GM19351 (cell line): ENCODE results near the gene KATNB1.
"Not testable (repeated sequence)": the region's sequence is repeated elsewhere in the genome, so short reads cannot be mapped to it uniquely, and the experiment has no call there.

Experiments used
- ATAC-seq: cut with Tn5 transposase; IDR thresholded peaks from one replicate; pipeline ENCODE4 v1.9.1; 2021; ENCODE audit warnings: mild to moderate bottlenecking, moderate library complexity; ENCODE audit not compliant: unreplicated experiment

KATNB1 gene

DNA sequence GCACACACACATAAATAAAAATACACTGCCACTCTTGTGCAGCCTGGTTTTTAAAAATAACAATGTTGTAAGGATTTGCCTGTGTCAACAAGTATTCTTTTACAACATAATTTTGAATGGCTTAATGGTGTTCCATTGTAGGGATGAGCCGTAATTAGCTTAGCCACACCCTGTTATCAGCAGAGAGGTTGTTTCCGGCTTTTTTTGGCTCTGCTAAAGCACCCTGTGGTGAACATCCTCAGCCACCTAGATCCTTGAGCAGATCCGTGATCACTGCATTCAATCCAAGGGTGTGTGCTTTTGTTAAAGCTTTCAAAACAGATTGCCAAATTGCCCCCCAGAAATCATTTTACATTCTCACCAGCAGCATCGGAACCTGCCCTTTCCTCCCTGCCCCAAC lies 7.0 kb downstream of the KATNB1 start:
- no peak for ATAC-seq

DNA sequence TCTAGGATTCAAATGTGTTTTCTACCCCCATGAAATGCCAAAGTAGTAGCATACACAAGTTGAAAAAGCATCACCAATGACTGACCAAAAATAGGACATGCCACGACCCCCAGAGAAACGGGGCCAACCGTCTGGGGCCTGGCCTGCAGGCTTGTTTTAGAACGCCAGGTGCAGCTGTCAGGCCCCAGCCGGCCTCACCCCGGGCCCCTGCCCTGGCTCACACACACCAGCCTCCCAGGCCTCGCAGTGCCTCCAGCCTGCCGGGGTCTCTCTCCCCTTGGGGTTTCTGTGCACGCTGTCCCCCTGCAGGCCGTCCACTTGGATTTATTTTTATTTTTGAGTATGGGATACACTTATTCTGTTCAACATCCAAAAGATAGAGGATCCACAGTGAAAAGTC lies 7.9 kb downstream of the KATNB1 start:
- ATAC-seq = no peak

DNA sequence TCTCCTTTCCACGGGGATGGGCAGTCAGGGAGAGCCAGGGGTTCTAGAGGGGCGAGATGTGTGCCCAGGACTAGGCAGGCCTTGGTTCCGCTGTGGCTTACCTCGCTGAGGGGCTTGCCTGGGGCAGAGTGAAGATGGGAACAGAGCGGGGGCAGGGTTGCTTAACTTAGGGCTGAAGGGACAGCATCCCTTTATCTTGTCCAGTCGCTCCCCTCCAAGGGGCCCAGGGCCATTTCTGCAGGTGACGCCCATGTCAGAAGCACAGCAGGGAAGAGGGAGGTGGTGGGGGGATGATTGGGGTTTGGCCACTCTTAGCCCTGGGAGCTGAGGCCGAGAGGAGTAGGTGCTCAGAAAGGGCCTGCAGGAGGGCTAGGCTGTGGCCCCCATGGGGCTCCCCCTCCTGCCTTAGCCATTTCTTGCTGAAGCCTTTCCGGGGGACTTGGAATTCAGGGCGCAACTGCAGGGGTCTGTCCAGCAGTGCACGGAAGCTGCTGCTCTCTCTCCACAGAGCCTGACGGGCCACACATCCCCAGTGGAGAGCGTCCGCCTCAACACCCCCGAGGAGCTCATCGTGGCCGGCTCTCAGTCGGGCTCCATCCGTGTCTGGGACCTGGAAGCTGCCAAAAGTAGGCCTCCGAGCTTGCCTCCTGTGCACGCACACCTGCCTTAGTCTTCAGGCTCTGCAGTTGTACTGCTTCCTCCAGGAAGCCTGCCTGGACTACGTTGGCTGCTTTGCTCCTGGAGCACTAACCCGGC lies 8.5 kb downstream of the KATNB1 start:
- no peak for ATAC-seq

DNA sequence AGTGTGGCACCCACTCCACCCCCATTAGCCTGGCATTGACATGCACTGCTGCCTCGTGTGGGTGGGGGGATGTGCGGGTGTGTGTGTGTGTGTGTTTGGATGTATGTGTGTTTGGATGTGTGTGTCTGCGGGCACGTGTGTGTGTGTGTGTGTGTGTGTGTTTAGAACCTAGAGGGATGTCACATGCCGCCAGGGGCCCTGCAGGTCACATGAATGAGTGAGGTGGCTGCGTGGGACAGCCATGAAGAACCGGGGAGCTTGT lies 9.0 kb downstream of the KATNB1 start:
- no peak for ATAC-seq

DNA sequence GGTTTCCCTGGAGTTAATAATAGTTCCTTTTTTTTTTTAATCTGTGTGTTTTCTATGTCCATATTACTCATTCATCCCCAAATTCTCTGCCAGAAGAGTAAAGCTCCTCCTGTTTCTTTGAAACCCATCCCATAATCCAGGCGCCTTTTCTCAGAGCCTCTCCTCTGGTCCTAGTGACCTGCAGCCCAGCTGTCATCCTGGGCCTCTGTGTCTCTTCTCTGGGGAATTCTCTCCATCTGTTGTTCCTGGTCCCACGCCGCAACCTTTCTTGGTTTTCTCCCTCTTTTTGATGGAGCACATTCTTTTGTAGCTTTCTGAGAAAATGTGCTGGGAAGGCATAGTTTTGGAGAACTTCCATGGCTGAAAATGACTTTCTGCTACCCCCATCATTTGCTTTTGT lies 10.2 kb downstream of the KATNB1 start:
- no peak for ATAC-seq

DNA sequence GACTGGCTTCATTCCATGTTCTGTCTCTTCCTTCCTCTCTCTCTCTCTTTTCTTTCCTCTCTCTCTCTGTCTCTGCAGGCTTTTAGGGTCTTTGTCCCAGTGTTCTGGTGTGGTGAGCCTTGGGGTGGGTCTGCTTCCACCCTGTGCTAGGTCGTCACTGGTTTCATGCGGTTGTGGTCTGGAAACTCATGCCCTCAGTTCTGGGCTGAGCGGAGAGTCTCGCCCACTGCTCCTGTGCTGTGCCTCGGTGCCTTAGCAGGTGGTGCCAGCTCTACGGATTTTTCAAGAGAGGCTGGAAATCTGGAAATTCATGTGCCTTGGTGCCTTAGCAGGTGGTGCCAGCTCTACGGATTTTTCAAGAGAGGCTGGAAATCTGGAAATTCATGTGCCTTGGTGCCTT lies 10.7 kb downstream of the KATNB1 start:
- not testable (repeated sequence) for ATAC-seq

DNA sequence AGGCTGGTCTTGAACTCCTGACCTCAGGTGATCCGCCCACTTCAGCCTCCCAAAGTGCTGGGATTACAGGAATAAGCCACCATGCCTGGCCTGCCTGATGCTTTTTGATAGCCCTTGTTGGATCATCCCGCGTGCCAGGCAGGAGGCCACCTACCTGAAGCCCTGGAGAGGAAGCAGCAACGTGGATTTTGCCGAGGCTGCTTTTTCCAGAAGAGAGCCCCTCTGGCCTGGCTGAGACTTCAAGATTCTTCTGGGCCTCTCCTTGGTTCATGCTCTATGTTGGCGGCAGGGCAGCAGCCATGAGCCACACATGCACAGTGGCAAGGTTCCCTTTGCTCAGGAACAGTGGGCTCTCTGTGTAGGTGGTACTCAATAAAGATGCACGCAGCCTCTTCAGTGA lies 11.5 kb downstream of the KATNB1 start:
- ATAC-seq = no peak

DNA sequence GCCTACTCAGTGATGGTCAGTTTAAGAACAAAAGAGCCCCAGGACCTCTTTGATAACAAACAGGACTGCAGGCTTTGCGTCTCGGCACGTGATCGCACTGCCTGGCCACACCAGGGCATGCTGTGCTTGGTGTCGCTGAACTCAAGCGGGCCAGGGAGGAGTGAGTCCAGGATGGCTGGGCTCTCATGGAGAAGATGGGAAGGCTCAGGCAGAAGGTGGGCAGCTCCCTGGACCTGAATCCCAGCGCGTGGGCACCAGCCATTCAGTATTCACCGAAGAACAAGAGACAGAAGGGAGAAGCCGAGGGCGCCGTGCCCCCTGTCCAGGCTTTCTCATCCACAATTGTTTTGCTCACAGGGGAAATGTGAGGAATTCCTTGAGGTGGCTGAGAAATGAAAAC lies 11.9 kb downstream of the KATNB1 start:
- no peak for ATAC-seq

DNA sequence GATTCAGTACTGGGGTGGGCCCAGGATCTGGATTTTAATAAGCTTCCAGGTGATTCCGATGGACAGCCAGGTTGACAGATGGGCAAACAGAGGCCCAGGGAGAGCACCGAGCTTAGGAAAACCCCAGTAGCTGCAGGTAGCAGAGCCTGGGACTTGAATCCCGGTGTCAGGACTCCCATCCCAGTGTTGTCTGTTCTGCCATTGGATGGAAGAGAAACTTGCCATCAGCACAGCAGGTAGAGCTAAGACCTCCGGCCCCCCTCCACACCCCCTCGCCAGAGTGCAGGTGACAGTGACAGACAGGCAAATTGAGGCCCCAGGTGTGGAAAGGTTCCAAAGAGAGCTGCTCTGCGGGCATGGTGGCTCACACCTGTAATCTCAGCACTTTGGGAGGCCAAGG lies 12.4 kb downstream of the KATNB1 start:
- no peak for ATAC-seq

DNA sequence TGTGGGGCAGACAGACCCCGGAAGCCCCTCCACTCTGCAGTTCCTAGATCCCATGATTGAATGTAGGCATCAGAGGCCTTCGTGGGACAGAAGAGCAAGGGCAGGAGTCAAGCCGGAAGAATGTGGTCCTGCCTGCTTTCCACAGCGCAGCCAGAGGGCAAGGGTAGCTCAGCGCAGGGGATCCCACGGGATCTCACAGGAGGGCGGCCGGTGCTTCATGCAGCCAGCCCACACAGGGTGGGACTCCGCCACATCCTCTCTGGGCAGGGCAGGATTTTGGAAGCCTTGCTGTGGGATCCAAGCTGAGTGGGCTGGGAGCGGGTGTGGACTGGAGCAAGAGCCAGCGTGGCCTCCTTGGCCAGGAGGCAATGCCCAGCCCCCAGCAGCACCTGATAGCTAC lies 13.0 kb downstream of the KATNB1 start:
- ATAC-seq = no peak

DNA sequence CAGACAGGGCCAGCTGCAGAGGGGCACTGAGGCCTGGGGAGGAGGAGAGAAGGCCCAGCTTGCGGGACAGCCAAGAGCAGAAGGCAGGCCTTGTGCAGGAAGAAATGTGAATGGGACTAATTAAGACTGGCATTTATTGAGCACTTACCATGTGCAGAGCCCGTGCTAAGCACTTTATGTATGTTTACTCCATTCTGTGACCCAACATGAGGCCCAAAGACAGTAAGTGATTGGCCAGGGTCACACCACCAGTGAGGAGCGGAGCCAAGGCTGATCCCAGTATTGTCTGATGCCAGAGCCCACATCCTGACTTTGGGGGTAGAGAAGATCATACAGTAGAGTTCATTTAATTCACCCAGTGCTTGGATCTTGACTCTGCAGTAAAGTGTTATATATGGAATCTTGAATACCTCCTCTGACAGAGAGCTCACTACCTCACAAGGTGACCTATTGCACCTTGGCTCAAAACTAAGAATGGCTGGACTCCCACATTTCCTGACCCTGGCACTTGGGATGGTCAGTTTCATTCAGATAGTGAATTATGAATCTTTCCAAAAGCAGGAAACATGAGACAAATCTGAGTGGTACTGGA lies 13.6 kb downstream of the KATNB1 start:
- ATAC-seq = no peak

DNA sequence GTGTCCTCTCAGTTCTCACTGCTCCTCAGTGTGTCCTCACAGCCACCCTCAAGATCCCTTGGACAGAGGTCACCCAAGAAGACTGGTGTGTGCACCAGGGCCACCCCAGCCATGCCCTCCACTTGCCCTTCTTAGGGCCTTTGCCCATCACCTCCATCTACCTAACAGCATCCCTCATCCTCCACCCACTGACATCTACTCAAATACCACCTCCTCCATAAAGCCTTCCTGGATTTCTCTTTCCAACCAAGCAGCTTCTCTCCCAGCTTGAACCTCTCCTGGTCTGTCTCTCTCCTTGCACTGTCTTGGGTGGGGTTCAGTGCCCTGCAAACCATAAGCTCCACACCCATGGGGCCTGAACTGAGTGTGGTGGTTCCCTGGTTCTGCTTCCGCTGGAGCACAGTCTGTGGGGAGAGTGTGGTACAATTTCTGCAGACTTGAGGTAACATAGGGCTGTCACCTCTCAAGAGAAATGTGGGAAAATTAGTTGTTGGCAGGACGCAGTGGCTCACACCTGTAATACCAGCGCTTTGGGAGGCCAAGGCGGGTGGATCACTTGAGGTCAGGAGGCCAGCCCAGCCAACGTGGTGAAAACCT lies 14.4 kb downstream of the KATNB1 start:
- ATAC-seq = no peak

DNA sequence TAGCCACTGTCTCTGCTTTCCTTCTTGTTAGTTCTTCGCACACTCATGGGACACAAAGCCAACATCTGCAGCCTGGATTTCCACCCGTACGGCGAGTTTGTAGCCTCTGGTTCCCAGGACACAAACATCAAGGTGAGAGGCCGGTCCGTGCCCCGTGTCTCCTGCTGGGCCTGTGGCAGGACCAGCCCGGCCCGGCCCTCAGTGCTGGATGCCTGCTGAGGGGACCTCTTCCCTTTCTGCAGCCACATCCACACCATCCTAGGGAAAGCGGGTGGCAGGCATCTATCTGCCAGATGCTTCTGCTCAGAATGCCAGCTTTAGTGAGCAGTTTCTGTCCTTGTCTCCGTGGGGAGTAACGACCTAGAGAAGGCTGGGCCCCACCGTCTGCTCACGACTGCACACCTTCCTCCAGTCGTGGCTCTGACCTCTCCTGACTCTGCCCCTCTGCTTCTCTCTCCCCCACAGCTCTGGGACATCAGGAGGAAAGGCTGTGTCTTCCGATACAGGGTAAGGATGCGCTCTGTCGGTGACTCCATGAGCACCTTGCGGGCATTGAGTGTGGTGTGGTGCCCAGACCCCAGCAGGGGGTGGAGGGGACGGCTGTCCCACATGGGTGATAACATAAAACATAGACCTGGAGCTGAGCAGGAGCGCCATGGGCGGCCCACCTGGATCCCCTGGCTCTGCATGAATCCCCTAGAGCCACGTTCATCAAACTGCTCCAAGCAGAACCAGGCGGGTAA lies 15.4 kb downstream of the KATNB1 start:
- no peak for ATAC-seq

DNA sequence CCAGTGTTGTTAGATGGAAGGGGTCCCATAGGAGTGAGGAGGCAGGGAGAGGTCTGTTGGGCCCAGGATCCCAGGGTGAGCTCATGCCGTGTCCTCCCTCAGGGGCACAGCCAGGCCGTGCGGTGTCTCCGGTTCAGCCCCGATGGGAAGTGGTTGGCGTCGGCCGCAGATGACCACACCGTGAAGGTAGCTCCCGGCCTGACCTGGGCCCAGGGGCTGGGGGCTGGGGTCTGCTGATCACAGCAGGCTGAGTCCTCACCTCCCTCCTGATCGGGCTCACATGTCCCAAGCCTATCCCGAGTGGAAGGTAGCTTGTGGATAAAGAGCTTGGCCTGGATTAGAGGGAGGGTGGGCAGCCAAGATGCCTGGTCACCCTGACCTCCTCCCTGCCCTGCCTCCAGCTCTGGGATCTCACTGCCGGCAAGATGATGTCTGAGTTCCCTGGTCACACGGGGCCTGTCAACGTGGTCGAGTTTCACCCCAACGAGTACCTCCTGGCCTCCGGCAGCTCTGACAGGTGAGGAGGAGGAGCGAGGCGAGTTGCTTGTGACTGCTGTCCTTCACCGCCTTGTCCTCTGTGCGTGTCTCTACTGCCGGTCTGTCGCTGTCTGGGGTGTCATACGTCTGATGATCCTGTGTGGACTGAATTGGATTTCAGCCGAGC lies 16.1 kb downstream of the KATNB1 start:
- ATAC-seq = no peak

DNA sequence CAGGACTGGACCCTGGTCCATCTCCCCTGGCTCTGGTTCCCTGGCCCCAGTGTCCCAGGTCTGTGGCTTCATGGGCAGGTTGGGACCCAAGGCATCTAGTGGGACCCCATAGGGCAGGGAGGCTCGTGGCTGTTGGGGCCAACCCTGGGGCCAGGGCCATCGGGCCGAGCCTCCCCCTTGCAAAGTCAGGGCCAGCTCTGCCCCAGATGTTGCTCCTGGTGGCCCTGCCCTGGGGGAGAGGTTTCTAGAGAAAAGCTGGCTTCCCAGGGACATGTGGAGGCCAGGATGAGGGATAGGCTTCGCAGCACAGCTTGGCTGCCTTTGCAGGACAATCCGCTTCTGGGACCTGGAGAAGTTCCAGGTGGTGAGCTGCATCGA lies 16.6 kb downstream of the KATNB1 start:
- ATAC-seq = no peak

DNA sequence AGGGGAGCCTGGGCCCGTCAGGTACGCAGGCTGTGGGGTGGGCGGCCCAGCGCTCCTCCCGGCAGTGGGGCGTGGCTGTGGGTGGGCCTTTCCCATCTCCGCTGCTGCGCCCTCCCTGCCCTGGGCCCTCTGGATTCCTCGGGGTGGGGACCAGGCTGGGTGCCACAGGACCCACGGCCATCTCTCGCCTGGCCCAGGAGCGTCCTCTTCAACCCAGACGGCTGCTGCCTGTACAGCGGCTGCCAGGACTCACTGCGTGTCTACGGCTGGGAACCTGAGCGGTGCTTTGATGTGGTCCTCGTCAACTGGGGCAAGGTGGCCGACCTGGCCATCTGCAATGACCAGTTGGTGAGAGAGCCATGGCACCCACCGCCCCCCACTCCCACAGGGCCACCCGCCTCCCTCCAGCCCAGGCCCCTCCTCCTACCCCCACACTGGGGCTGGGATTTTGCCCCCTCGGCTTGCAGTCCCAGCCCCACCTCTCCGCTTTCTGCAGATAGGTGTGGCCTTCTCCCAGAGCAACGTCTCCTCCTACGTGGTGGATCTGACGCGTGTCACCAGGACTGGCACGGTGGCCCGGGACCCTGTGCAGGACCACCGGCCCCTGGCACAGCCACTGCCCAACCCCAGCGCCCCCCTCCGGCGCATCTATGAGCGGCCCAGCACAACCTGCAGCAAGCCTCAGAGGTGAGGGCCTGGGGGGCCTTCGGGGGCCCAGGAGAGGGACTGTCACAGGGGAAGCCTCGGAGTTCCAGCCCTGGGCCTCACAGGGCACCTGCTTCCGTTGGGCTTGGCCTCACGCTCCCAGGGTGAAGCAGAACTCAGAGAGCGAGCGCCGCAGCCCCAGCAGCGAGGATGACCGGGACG lies 17.2 kb downstream of the KATNB1 start:
- ATAC-seq = no peak

DNA sequence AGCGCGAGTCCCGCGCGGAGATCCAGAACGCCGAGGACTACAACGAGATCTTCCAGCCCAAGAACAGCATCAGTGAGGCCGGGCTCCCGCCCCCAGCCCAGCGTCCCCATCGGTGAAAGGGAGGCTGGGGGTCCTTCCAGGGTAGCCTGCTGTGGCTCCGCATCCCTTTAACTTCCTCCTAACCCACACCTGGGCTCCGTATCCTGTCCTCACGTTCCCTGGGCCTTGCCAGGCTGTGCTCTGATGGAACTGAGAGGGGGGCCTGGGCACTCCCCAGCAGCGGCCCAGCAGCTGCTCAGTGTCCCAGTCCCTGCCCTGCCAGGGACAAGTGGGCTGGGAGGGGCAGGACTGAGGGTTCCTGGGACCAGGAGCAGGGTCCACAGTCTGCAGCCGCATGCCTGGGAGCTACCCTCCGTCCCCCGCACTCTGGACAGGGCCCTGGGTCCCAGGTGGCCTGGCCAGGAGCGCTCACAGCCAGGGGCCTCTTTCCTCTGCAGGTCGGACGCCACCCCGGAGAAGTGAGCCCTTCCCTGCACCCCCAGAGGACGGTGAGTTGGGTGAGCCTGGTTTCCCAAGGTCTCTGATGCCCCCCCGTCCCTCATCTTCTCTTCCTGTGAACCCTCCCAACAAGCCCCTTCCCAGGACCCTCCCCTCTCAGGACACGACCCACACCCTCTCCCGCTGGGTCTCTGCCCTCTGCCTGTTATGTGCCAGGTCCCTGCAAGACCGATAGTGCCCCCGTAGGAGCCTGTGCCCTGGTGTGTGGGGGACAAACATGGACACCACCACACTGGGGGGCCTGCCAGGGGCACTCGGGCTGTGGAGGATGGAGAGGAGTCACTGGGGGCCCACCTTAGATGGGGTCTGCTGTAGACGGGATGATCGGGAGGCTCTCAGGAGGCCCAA lies 18.1 kb downstream of the KATNB1 start:
- ATAC-seq = no peak

DNA sequence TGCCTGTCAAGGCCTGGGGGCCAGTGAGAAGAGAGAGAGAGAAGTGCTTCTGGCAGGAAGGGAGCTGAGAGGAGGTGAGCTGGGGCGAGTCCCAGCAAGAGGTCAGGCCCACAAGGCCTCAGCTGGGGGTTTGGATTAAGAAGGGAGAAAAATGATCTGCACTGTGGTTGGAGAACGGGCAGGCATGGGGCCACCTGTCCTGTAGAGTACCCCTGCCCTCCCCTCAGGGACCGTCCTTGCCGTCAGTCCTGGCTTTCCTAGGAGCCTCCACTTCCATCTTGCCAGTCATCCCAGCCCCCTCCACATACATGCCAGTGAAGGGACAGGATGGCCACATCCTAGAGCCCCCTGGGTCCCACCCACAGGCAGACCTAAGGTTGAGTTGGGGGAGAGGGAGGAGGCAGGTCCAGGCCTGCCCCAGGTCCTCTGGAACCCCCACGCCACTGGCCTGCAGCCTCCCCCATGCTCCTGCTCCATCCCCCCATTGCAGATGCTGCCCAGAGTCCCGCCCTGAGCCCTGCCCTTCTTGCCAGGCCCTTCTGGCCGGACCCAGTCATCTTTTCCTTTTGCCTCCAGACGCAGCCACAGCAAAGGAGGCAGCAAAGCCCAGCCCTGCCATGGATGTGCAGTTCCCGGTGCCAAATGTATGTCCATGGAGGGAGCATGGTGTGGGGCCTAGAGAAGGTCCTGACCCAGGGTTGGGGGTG lies 18.9 kb downstream of the KATNB1 start:
- no peak for ATAC-seq

DNA sequence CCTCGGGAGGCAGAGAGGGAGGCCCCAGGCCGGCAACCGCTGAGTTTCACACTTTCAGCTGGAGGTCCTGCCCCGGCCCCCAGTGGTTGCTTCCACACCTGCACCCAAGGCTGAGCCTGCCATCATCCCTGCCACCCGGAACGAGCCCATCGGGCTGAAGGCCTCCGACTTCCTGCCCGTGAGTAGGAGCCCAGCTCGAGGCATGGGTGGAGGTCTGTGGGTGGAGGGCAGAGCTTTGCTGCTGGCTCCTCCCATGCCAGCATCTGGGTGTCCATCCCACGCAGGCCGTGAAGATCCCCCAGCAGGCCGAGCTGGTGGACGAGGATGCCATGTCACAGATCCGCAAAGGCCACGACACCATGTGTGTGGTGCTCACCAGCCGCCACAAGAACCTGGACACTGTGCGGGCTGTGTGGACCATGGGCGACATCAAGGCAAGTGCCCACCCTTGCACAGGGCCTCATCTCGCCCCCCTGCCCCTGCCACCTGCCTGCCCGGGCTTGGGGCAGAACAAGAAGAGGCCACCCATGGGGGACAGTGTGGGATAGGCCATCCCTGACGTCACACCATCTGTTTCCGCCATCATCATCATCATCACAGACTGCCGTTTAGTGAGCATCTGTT lies 19.6 kb downstream of the KATNB1 start:
- no peak for ATAC-seq
